Loucy (cell line): ENCODE results near the gene MVB12A.

Experiments
- EZH2phosphoT487 ChIP-seq: fragments of 200-600 bp; IDR thresholded peaks from 2 replicates; pipeline ENCODE4 v1.6.1; 2018; ENCODE audit warnings: antibody characterized with exemption, mild to moderate bottlenecking, moderate library complexity, borderline replicate concordance
- TF ChIP-seq, protein P1 (sequence below): fragments of 200-600 bp; sonication (generic); conservative IDR thresholded peaks from 2 replicates; pipeline ENCODE4 v1.5.1; 2014; ENCODE audit warnings: mild to moderate bottlenecking, antibody characterized with exemption, low read length

DNA sequence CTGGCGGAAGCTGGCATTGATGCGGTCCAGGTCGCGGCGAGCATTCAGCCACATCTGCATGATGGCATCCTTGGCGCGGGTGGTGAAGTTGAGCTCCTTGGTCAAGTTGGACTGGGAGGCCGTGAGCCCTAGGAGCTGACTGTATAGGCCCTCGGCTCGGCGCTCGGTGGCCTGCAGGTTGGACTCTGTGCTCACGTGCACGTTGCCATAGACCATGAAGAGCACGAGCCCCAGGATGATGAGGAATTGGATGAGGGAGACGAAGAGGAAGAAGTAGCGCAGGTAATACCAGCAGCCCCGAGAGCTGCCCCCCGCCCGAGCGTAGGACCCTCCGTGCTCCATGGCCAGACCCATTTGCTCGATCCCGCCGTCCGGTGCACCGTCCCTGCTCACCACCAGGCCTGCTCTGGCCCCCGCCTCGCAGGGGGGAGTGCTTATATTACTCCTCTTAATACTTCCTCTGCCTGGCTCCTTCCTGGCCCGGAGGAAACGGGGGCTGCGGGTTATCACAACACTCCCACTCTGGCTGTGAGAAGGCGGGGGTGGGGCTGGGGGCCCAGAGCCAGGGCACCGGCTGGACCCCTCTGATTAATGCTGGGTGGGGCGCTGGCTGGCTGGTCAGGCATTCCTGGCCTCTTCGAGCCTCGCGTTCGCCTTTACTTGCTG is 42.8 kb upstream of the MVB12A start, which contains the start of gene PLVAP:
- TF ChIP-seq, protein P1, sequence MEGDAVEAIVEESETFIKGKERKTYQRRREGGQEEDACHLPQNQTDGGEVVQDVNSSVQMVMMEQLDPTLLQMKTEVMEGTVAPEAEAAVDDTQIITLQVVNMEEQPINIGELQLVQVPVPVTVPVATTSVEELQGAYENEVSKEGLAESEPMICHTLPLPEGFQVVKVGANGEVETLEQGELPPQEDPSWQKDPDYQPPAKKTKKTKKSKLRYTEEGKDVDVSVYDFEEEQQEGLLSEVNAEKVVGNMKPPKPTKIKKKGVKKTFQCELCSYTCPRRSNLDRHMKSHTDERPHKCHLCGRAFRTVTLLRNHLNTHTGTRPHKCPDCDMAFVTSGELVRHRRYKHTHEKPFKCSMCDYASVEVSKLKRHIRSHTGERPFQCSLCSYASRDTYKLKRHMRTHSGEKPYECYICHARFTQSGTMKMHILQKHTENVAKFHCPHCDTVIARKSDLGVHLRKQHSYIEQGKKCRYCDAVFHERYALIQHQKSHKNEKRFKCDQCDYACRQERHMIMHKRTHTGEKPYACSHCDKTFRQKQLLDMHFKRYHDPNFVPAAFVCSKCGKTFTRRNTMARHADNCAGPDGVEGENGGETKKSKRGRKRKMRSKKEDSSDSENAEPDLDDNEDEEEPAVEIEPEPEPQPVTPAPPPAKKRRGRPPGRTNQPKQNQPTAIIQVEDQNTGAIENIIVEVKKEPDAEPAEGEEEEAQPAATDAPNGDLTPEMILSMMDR, result no peak
- TF ChIP-seq EZH2phosphoT487, result no peak
